NCI-H2196 treated with DMSO at 0.1 percent for 48 hours (cell line): ENCODE data around the gene RAB40C.
A peak's percentile ranks its signal among the peaks of the same experiment; 100 is the strongest.

Source experiments
- DNase-seq: peaks from one replicate; lab custom pipeline; 2025; ENCODE audit not compliant: unreplicated experiment; lab: John Stamatoyannopoulos, UW

RAB40C gene

GRCh38 chr16:630249-630814 lies 40.5 kb downstream of the RAB40C start:
- no peak for DNase-seq

- no peak for DNase-seq
Measured at GRCh38 chr16:630815-631405, 41.0 kb downstream of the RAB40C start, which contains the start of gene WFIKKN1. Gene WFIKKN1, plus strand, starts transcription at chr16:630985. Its CDS starts 269 bp downstream, at chr16:631254.

GRCh38 chr16:631808-632358 lies 42.0 kb downstream of the RAB40C start:
- DNase-seq, result no peak

- DNase-seq, result no peak
Measured at GRCh38 chr16:632486-633335, 42.8 kb downstream of the RAB40C start.

GRCh38 chr16:633336-634050 lies 43.6 kb downstream of the RAB40C start:
- DNase-seq, result no peak

- DNase-seq, result no peak
Measured at GRCh38 chr16:634051-634670, 44.3 kb downstream of the RAB40C start.

GRCh38 chr16:634996-635395 lies 45.1 kb downstream of the RAB40C start:
- no peak for DNase-seq

- DNase-seq, result no peak
Measured at GRCh38 chr16:635573-636205, 45.8 kb downstream of the RAB40C start.

GRCh38 chr16:636206-637080 lies 46.6 kb downstream of the RAB40C start, which contains the start of gene METTL26:
Gene METTL26, minus strand, starts transcription at chr16:636305. Its CDS starts 15 bp downstream, at chr16:636290.
- DNase-seq, result peak; percentile 83

- DNase-seq, result no peak
Measured at GRCh38 chr16:637081-638018, 47.5 kb downstream of the RAB40C start.

- no peak for DNase-seq
Measured at GRCh38 chr16:638034-638543, 48.2 kb downstream of the RAB40C start.

- no peak for DNase-seq
Measured at GRCh38 chr16:638836-639235, 49.0 kb downstream of the RAB40C start.

- DNase-seq, result no peak
Measured at GRCh38 chr16:640614-641013, 50.7 kb downstream of the RAB40C start.

- DNase-seq, result peak; percentile 66
Measured at GRCh38 chr16:641326-642188, 51.7 kb downstream of the RAB40C start, which contains the start of gene MCRIP2. Gene MCRIP2, plus strand, starts transcription at chr16:641828. Its CDS starts 164 bp downstream, at chr16:641992.

GRCh38 chr16:642189-643049 lies 52.6 kb downstream of the RAB40C start:
- DNase-seq, result peak; percentile 37

GRCh38 chr16:643050-643368 lies 53.1 kb downstream of the RAB40C start:
- no peak for DNase-seq
